ENCODE data around the gene TSPAN16. TPM values are rescaled to one million over a fixed set of nuclear protein-coding genes. Genes with fewer than 3 reads are reported as not detected.

The TSPAN16 gene
- total RNA-seq, 1 experiment from 2014 or later = not detected

DNA sequence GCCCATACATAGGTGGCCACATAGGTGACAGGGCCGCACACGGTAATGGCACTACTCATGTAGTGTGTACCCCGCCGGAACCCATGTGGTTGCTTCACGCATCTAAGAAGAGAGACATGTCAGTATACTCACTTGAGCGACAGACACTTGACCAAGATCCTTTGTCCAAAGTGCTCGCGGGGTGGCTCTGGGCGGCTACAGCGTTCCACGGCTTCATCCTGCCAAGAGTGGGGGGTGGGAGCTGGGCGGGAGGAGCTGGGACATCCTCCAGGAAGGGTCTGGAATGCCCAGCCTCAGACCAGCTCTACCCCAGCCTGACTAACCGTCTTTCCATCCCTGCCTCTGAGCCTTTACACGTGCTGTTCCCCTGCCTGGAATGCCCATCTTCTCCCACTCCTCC lies 48.0 kb upstream of the TSPAN16 start:
- DNase-seq (ENCODE audit: low spot score) (no peak), ATAC-seq (no peak)
- no peaks in the 10 kb centered on the region for H3K9me3 Mint-ChIP-seq
- POLR2A ChIA-PET = no interaction called here
- peaks cover 23% of the 10 kb centered on the region for H3K36me3 Mint-ChIP-seq
- peaks cover 4% of the 10 kb centered on the region for H3K4me1 Mint-ChIP-seq
- no peak for TF ChIP-seq ZNF232 (CRISPR knock-in tag; IDR thresholded peaks at IDR 0.05)
- no peak for TF ChIP-seq FOXK1 (CRISPR knock-in tag; IDR thresholded peaks at IDR 0.05)
- TF ChIP-seq ZNF416 (CRISPR knock-in tag; IDR thresholded peaks at IDR 0.05) = no peak
- TF ChIP-seq, protein P1, sequence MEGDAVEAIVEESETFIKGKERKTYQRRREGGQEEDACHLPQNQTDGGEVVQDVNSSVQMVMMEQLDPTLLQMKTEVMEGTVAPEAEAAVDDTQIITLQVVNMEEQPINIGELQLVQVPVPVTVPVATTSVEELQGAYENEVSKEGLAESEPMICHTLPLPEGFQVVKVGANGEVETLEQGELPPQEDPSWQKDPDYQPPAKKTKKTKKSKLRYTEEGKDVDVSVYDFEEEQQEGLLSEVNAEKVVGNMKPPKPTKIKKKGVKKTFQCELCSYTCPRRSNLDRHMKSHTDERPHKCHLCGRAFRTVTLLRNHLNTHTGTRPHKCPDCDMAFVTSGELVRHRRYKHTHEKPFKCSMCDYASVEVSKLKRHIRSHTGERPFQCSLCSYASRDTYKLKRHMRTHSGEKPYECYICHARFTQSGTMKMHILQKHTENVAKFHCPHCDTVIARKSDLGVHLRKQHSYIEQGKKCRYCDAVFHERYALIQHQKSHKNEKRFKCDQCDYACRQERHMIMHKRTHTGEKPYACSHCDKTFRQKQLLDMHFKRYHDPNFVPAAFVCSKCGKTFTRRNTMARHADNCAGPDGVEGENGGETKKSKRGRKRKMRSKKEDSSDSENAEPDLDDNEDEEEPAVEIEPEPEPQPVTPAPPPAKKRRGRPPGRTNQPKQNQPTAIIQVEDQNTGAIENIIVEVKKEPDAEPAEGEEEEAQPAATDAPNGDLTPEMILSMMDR (IDR thresholded peaks at IDR 0.05) = no peak
- no peak for TF ChIP-seq PRRX2 (CRISPR knock-in tag; IDR thresholded peaks at IDR 0.05)
- H3K4me3 Mint-ChIP-seq = no peak overlapping the region
- no peak overlapping the region for H3K27ac Mint-ChIP-seq
- no peaks in the 10 kb centered on the region for H3K27me3 Mint-ChIP-seq (ENCODE audit: low read depth)
- CTCF ChIA-PET = no interaction called here

DNA sequence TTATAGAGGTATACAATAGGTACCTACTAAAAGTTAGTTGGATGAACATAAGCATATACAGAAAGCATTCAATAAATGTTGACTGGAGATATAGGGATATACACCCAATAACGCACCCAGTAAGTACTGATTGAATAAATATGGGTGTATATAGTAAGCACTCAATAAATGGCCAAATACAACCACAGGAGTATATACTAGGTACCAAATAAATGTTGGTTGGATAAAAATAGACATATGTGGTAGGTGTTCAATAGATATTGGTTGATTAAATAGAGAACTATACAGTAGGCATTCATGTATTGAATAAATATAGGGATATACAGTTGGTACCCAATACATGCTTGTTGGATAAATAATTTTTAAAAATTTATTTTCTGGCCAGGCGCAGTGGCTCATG lies 47.1 kb upstream of the TSPAN16 start:
- ChIA-PET CTCF (no interaction called here), POLR2A (no interaction called here)

DNA sequence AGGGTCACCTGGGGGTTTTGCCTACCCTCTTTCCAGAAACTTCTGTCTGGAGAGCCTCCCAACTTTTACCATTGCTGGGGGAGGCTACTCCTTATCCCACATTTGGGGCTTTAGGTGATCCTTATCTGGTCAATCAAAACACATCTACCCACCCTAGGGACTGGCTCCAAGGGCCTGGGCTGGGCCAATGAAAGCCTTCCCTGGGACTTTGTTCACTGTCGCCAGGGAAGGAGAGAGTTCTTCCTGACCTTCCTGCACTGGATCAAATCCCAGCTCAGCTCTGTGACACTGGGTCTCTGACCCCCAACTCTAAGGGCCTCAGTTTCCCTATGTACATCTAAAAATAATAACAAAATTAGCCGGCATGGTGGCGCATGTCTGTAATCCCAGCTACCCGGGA lies 44.7 kb upstream of the TSPAN16 start:
- POLR2A ChIA-PET = no interaction called here
- TF ChIP-seq FOXK1 (CRISPR knock-in tag; IDR thresholded peaks at IDR 0.05) = no peak
- TF ChIP-seq ZNF317 (CRISPR knock-in tag; IDR thresholded peaks at IDR 0.05; ENCODE audit: borderline replicate concordance, low read depth) = no peak
- TF ChIP-seq GRHL2 (CRISPR knock-in tag; IDR thresholded peaks at IDR 0.05; ENCODE audit: insufficient replicate concordance, severe bottlenecking) = no peak
- no peak for TF ChIP-seq ZNF396 (CRISPR knock-in tag; IDR thresholded peaks at IDR 0.05; ENCODE audit: borderline replicate concordance)
- TF ChIP-seq ZNF423 (CRISPR knock-in tag; IDR thresholded peaks at IDR 0.05) = no peak
- no peaks in the 10 kb centered on the region for H3K27me3 Mint-ChIP-seq (ENCODE audit: low read depth)
- no peak overlapping the region for H3K4me3 Mint-ChIP-seq
- DNase-seq (ENCODE audit: low spot score) (no peak), ATAC-seq (no peak)
- no peak overlapping the region for H3K27ac Mint-ChIP-seq
- no peaks in the 10 kb centered on the region for H3K9me3 Mint-ChIP-seq
- peaks cover 23% of the 10 kb centered on the region for H3K36me3 Mint-ChIP-seq
- CTCF ChIA-PET = no interaction called here
- 0 out of 2 replicates have a peak, but pooled peaks cover 2% of the 10 kb centered on the region for H3K4me1 Mint-ChIP-seq

More for the DNA sequence above, 47.1 kb upstream of the TSPAN16 start:
- no peak for DNase-seq (ENCODE audit: low spot score)
- Mint-ChIP-seq H3K4me1 (peaks cover under 1% of the 10 kb centered on the region; the same call in 1 of the 2 replicates), H3K36me3 (peaks cover 23% of the 10 kb centered on the region), H3K9me3 (no peaks in the 10 kb centered on the region), H3K27ac (no peak overlapping the region), H3K27me3 (ENCODE audit: low read depth) (no peaks in the 10 kb centered on the region), H3K4me3 (no peak overlapping the region)
- ATAC-seq = no peak
- no peak for TF ChIP-seq ZNF423 (CRISPR knock-in tag; IDR thresholded peaks at IDR 0.05)
- TF ChIP-seq CREM (CRISPR knock-in tag; IDR thresholded peaks at IDR 0.05) = no peak

DNA sequence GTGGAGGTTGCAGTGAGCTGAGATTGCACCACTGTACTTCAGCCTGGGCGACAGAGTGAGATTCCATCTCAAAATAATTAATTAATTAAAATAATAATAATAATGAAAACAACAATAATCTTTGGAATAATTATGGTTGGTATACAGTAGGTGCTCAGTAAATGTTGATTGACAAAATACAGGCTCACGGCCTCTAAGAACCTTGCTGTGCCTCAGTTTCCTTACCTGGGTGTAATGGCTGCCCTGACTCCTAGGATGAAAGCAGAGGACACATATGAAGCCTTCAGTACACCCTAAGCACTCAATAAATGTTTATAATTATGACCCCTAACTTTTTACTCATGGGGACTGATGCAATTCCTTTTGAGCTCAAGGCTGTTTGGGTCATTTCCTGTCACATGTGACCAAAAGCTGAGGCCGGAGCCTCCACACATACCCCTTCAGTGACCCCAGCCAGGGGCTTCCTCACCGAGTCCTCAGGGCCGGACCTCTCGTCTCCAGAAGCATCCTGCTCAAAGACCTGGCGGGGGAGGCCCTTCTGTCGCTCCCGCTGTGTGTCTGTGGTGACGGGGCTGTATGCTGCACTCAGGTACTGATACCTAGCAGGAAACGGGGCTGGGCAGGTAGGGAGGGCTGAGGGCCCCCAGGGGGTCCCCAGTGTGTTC lies 44.2 kb upstream of the TSPAN16 start:
- POLR2A ChIA-PET = no interaction called here
- no peak for ATAC-seq

More for the DNA sequence above, 44.2 kb upstream of the TSPAN16 start:
- H3K27ac Mint-ChIP-seq = no peak overlapping the region
- no peaks in the 10 kb centered on the region for H3K27me3 Mint-ChIP-seq (ENCODE audit: low read depth)
- TF ChIP-seq, protein P2, sequence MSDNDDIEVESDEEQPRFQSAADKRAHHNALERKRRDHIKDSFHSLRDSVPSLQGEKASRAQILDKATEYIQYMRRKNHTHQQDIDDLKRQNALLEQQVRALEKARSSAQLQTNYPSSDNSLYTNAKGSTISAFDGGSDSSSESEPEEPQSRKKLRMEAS (CRISPR knock-in tag; IDR thresholded peaks at IDR 0.05) = no peak
- no peak for TF ChIP-seq RELA (CRISPR knock-in tag; IDR thresholded peaks at IDR 0.05; ENCODE audit: borderline replicate concordance)
- no peak for TF ChIP-seq TCF7 (CRISPR knock-in tag; IDR thresholded peaks at IDR 0.05; ENCODE audit: low read depth)
- TF ChIP-seq, protein P3, sequence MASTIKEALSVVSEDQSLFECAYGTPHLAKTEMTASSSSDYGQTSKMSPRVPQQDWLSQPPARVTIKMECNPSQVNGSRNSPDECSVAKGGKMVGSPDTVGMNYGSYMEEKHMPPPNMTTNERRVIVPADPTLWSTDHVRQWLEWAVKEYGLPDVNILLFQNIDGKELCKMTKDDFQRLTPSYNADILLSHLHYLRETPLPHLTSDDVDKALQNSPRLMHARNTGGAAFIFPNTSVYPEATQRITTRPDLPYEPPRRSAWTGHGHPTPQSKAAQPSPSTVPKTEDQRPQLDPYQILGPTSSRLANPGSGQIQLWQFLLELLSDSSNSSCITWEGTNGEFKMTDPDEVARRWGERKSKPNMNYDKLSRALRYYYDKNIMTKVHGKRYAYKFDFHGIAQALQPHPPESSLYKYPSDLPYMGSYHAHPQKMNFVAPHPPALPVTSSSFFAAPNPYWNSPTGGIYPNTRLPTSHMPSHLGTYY (CRISPR knock-in tag; IDR thresholded peaks at IDR 0.05) = no peak
- TF ChIP-seq, protein P4, sequence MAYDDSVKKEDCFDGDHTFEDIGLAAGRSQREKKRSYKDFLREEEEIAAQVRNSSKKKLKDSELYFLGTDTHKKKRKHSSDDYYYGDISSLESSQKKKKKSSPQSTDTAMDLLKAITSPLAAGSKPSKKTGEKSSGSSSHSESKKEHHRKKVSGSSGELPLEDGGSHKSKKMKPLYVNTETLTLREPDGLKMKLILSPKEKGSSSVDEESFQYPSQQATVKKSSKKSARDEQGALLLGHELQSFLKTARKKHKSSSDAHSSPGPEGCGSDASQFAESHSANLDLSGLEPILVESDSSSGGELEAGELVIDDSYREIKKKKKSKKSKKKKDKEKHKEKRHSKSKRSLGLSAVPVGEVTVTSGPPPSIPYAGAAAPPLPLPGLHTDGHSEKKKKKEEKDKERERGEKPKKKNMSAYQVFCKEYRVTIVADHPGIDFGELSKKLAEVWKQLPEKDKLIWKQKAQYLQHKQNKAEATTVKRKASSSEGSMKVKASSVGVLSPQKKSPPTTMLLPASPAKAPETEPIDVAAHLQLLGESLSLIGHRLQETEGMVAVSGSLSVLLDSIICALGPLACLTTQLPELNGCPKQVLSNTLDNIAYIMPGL (CRISPR knock-in tag; IDR thresholded peaks at IDR 0.05) = no peak
- TF ChIP-seq, protein P5, sequence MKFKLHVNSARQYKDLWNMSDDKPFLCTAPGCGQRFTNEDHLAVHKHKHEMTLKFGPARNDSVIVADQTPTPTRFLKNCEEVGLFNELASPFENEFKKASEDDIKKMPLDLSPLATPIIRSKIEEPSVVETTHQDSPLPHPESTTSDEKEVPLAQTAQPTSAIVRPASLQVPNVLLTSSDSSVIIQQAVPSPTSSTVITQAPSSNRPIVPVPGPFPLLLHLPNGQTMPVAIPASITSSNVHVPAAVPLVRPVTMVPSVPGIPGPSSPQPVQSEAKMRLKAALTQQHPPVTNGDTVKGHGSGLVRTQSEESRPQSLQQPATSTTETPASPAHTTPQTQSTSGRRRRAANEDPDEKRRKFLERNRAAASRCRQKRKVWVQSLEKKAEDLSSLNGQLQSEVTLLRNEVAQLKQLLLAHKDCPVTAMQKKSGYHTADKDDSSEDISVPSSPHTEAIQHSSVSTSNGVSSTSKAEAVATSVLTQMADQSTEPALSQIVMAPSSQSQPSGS (CRISPR knock-in tag; IDR thresholded peaks at IDR 0.05; ENCODE audit: borderline replicate concordance, low read depth) = no peak
- TF ChIP-seq CBFB (CRISPR knock-in tag; IDR thresholded peaks at IDR 0.05; ENCODE audit: low read depth) = no peak
- no peak for TF ChIP-seq ATF1 (CRISPR knock-in tag; IDR thresholded peaks at IDR 0.05)
- H3K36me3 Mint-ChIP-seq = peaks cover 17% of the 10 kb centered on the region
- no peaks in the 10 kb centered on the region for H3K9me3 Mint-ChIP-seq
- CTCF ChIA-PET = interaction anchor here (0.5 to 1.0 kb wide), 2 partner anchors 11 to 212 kb away, joined by 3 read pairs; partner anchors contain the start of gene DOCK6
- no peak for DNase-seq (ENCODE audit: low spot score)
- no peak overlapping the region for H3K4me3 Mint-ChIP-seq
- 0 out of 2 replicates have a peak, but pooled peaks cover 2% of the 10 kb centered on the region for H3K4me1 Mint-ChIP-seq

Measured in WTC11 (cell line).